Measurements from ENCODE around the gene GPR78.

GPR78 gene

DNA sequence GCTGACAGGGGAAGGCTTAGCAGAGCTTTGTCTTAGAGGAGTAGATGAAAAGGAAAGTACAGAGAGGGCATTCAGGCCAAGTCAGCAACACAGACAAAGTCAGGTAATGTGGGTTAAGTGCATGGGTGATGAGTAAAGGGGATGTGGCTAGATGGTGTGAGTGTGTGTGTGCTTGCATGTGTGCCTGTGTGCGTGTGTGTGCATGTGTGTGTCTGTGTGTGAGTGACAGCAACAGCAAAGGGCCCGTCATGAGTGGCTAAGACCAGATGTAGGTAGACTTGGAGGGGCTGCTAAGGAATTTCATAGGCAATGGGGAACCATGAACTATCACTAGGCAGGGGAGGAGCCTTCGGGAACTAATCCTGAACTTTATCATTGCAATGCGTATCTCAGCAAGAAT lies 2.2 kb upstream of the GPR78 start:
- Histone ChIP-seq H3K36me3 (ENCODE audit: insufficient read depth, low read length) (no peaks in the 10 kb centered on the region), H3K4me2 (ENCODE audit: low read length) (no peak overlapping the region), H2AFZ (ENCODE audit: low read length) (no peak overlapping the region), H3K9me2 (ENCODE audit: low read depth, low read length) (no peaks in the 10 kb centered on the region), H3K27ac (ENCODE audit: low read depth, low read length, poor library complexity, severe bottlenecking) (no peak overlapping the region), H3K27me3 (ENCODE audit: insufficient read depth, low read length) (no peaks in the 10 kb centered on the region), H4K20me1 (ENCODE audit: insufficient read depth, low read length) (no peaks in the 10 kb centered on the region), H3K79me2 (ENCODE audit: insufficient read depth, low read length) (no peaks in the 10 kb centered on the region), H3K9me3 (ENCODE audit: low read length) (no peaks in the 10 kb centered on the region), H3K9ac (ENCODE audit: low read length) (no peak overlapping the region), H3F3A (ENCODE audit: insufficient read depth, low read length) (no peaks in the 10 kb centered on the region), H3K4me1 (ENCODE audit: insufficient read depth, low read length, severe bottlenecking) (no peaks in the 10 kb centered on the region), H3K4me3 (ENCODE audit: low read depth, low read length, poor library complexity, severe bottlenecking) (no peak overlapping the region)
- TF ChIP-seq EZH2 (IDR thresholded peaks at IDR 0.05; ENCODE audit: borderline replicate concordance, low read length), result no peak
- TF ChIP-seq CTCF (IDR thresholded peaks at IDR 0.05; ENCODE audit: low read length), result no peak

GRCh38 chr4:8578717-8579116 lies 1.5 kb upstream of the GPR78 start:
- no peaks in the 10 kb centered on the region for H3K79me2 ChIP-seq (ENCODE audit: insufficient read depth, low read length)
- no peaks in the 10 kb centered on the region for H4K20me1 ChIP-seq (ENCODE audit: insufficient read depth, low read length)
- no peak overlapping the region for H2AFZ ChIP-seq (ENCODE audit: low read length)
- no peaks in the 10 kb centered on the region for H3K4me1 ChIP-seq (ENCODE audit: insufficient read depth, low read length, severe bottlenecking)
- H3K9ac ChIP-seq (ENCODE audit: low read length), result no peak overlapping the region
- H3K9me2 ChIP-seq (ENCODE audit: low read depth, low read length), result no peaks in the 10 kb centered on the region
- no peaks in the 10 kb centered on the region for H3K36me3 ChIP-seq (ENCODE audit: insufficient read depth, low read length)
- H3K4me2 ChIP-seq (ENCODE audit: low read length), result no peak overlapping the region
- H3K27ac ChIP-seq (ENCODE audit: low read depth, low read length, poor library complexity, severe bottlenecking), result no peak overlapping the region
- TF ChIP-seq EZH2 (IDR thresholded peaks at IDR 0.05; ENCODE audit: borderline replicate concordance, low read length) (no peak), CTCF (IDR thresholded peaks at IDR 0.05; ENCODE audit: low read length) (no peak)
- no peaks in the 10 kb centered on the region for H3K9me3 ChIP-seq (ENCODE audit: low read length)
- no peaks in the 10 kb centered on the region for H3F3A ChIP-seq (ENCODE audit: insufficient read depth, low read length)
- no peak overlapping the region for H3K4me3 ChIP-seq (ENCODE audit: low read depth, low read length, poor library complexity, severe bottlenecking)
- H3K27me3 ChIP-seq (ENCODE audit: insufficient read depth, low read length), result no peaks in the 10 kb centered on the region

GRCh38 chr4:8579526-8580320 lies 469 bp upstream of the GPR78 start:
- no peaks in the 10 kb centered on the region for H4K20me1 ChIP-seq (ENCODE audit: insufficient read depth, low read length)
- H3K9me3 ChIP-seq (ENCODE audit: low read length), result no peaks in the 10 kb centered on the region
- H3F3A ChIP-seq (ENCODE audit: insufficient read depth, low read length), result no peaks in the 10 kb centered on the region
- H3K4me3 ChIP-seq (ENCODE audit: low read depth, low read length, poor library complexity, severe bottlenecking), result no peak overlapping the region
- TF ChIP-seq CTCF (IDR thresholded peaks at IDR 0.05; ENCODE audit: low read length) (no peak), EZH2 (IDR thresholded peaks at IDR 0.05; ENCODE audit: borderline replicate concordance, low read length) (no peak)
- no peak overlapping the region for H3K9ac ChIP-seq (ENCODE audit: low read length)
- H3K27me3 ChIP-seq (ENCODE audit: insufficient read depth, low read length), result no peaks in the 10 kb centered on the region; the same call in 1 of the 2 replicates
- no peak overlapping the region for H3K4me2 ChIP-seq (ENCODE audit: low read length)
- H3K79me2 ChIP-seq (ENCODE audit: insufficient read depth, low read length), result no peaks in the 10 kb centered on the region
- no peak overlapping the region for H3K27ac ChIP-seq (ENCODE audit: low read depth, low read length, poor library complexity, severe bottlenecking)
- H2AFZ ChIP-seq (ENCODE audit: low read length), result no peak overlapping the region
- H3K36me3 ChIP-seq (ENCODE audit: insufficient read depth, low read length), result no peaks in the 10 kb centered on the region
- no peaks in the 10 kb centered on the region for H3K4me1 ChIP-seq (ENCODE audit: insufficient read depth, low read length, severe bottlenecking)
- H3K9me2 ChIP-seq (ENCODE audit: low read depth, low read length), result no peaks in the 10 kb centered on the region

Data from OCI-LY1 (cell line).